Smooth muscle cell of the coronary artery (primary cell): ENCODE data around the gene SH2D3A. TPM values are rescaled to one million over a fixed set of nuclear protein-coding genes. Genes with fewer than 3 reads are reported as not detected.

Source experiments
- total RNA-seq: library from RNA; depleted of rRNA; stranded (reverse); fragments of >200 nt; gene quantifications from 2 replicates; pipeline ENCODE4 v1.2.3, GENCODE V29; 2014; ENCODE audit warnings: low replicate concordance

SH2D3A gene
- not detected in 2 replicates for total RNA-seq

GRCh38 chr19:6767357-6768235 is at the start of gene SH2D3A:
SH2D3A (minus strand) TSS chr19:6767435; CDS start chr19:6763748, 3,687 bp downstream.

GRCh38 chr19:6772028-6772865 is 5.0 kb upstream of the SH2D3A start, which contains the start of gene VAV1:
VAV1 (plus strand) TSS chr19:6772708; CDS start chr19:6772808, 100 bp downstream.

GRCh38 chr19:6739390-6739882 is 27.8 kb downstream of the SH2D3A start, which contains the start of gene TRIP10:
TRIP10 (plus strand) TSS chr19:6739680; CDS start chr19:6739762, 82 bp downstream.

GRCh38 chr19:6737284-6737872 is 29.9 kb downstream of the SH2D3A start, which contains the start of gene GPR108:
GPR108 (minus strand) TSS chr19:6737580; CDS start chr19:6737576, 4 bp downstream.

GRCh38 chr19:6720369-6721137 is 46.7 kb downstream of the SH2D3A start, which contains the start of gene C3:
C3 (minus strand) TSS chr19:6720650; CDS start chr19:6720589, 61 bp downstream.

Other genes starting within 250 kb of the SH2D3A start
- under 0.01 and 0.30 TPM in 2 replicates for gene TNFSF9, start 236.4 kb downstream of the SH2D3A start, total RNA-seq
- not detected in 2 replicates for gene CD70, start 176.3 kb downstream of the SH2D3A start, total RNA-seq
- 0.35 TPM in 1 of 2 replicates, not detected in the other for gene TNFSF14, start 97.3 kb downstream of the SH2D3A start, total RNA-seq
- gene C3, start 46.8 kb downstream of the SH2D3A start, total RNA-seq, result 14.0 and 218 TPM in 2 replicates
- gene GPR108, start 29.9 kb downstream of the SH2D3A start, total RNA-seq, result 29.4 and 91.5 TPM in 2 replicates
- gene TRIP10, start 27.8 kb downstream of the SH2D3A start, total RNA-seq, result 17.7 and 40.7 TPM in 2 replicates
- not detected in 2 replicates for gene VAV1, start 5.3 kb upstream of the SH2D3A start, total RNA-seq
- 0.08 TPM in 1 of 2 replicates, not detected in the other for gene ADGRE1, start 120.1 kb upstream of the SH2D3A start, total RNA-seq